Left hindlimb (tissue), 1 donor: ENCODE measurements around the gene GET4.

Experiments
- DNase-seq: peaks from one replicate; pipeline ENCODE4 v3.0.0-alpha.2; 2018

Gene GET4

DNA sequence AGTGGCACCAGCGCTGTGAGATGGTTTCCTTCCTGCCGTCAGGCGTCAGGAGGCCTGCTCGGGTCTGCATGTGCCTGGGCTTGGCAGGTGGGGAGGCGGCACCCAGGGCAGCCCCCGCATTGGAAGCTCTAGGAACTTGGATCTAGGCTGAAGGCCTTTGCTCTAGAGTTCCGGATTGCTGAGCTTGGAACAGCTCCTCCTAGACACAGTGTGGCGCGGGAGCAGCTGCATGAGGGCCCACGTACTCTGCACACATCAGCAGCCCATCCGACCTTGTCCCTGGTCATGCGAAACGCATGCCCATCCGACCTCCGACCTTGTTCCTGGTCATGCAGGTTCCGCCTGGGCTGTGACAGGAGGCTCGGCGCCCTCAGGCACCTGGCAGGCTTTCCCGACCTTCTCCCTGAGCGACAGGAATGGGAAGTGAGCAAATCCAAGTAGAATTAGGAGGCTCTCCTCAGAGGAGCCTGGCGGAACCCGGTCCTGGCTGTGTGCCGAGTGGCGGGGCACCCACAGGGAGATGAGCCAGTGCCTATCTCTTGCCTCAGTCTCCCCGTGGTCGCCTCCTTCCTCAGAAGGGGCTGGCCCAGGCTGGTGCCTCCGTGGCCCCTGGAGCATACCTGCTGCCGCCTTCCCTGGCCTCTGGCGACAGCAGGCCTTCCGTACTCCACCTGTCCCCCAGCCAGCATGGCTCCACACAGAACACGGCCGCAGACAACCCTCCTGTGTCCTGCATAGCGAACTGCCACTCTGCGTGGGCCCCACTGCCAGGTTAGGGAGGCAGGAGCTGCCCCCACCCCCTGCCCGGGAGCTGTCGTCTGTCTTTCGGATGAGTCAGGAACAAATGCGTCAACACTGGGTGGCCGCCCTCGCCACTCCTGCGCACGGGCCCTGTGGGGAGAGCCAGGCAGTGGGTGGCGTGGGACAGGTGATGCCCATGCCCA, 12.0 kb downstream of the GET4 start:
- DNase-seq = no peak

DNA sequence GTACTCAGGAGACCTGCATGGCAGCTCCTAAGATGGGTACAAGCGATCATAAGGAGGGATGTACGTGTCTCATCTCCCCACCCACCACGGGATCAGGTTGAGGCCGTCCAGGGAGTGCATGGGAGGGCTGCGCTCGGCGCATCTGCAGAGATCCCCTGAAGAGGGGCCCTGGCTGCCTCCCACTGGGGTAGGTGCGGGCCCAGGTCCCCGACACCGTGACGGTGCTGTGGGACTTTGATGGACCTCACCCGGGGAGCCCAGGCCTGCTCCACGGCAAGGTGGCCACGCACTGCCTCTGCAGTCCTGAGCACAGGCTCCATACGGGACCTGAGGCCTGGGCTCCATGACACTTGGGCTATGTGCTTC, 12.7 kb downstream of the GET4 start:
- no peak for DNase-seq

DNA sequence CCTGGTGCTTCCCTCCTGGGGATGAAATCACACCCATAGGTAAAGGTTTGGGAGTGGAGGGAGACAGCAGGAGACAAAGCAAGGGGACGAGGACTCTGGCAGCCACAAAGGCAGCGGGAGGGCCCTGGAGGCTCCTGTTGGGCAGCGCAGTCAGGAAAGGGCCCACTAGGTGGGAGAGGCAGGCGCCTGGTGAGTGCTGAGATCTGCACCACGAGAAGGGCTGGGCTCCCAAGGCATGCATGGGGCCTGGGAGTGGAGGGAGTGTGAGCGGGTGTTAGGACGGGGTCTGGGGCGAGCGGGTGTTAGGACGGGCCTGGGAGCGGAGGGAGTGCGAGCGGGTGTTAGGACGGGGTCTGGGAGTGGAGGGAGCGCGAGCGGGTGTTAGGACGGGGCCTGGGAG, 13.0 kb downstream of the GET4 start:
- DNase-seq = no peak

DNA sequence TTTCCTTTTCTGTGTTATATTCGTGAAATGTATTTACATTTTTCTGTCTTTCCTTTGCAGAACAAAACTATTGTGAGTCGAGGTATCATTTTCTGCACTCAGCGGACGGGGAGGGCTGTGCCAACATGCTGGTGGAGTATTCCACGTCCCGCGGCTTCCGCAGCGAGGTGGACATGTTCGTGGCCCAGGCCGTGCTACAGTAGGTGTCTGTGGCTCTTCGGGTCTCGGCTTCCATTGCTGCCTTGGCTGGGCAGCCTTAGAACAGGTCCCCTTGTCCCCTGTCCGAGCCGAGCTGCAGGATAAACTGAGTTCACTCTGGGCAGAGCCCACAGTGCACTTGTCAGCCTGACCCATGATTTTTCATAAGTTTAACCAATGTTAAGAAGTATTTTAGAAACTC, 14.5 kb downstream of the GET4 start:
- no peak for DNase-seq

DNA sequence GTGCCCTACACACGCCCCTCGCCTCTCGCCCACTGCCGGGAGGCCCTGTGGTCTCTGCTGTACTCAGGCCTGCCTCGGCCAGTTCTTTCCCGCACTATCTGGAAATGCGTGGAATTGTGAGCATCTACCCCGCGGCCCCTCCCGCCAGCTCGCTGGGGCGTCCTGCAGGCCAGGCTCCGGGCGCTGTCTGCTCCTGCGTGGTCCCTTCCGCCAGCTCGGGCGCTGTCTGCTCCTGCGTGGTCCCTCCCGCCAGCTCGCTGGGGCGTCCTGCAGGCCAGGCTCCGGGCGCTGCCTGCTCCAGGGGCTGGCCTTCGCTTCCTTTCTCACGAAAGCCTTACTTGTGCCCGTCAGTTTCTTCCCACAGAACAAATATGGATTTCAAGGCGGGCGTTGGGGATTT, 14.9 kb downstream of the GET4 start:
- no peak for DNase-seq

DNA sequence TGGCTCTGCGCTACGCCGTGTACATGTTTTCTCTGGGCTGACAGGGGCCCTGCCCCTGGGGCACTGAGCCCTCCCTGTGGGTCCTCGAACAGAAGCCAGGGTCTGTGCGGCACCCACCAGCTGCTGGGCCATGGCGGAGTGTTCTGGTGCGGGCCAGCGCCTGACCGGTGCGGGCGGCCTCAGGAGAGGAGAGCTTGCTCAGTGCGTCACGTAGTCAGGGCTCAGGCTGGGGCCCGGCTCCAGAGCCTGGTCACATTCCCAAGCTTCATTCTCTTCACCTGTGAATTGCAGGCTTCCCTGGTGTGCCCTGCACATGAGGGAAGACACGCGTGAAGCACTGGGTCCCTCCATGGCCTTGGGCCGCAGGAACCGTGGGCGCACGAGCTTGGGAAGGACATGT, 15.5 kb downstream of the GET4 start:
- DNase-seq = no peak

DNA sequence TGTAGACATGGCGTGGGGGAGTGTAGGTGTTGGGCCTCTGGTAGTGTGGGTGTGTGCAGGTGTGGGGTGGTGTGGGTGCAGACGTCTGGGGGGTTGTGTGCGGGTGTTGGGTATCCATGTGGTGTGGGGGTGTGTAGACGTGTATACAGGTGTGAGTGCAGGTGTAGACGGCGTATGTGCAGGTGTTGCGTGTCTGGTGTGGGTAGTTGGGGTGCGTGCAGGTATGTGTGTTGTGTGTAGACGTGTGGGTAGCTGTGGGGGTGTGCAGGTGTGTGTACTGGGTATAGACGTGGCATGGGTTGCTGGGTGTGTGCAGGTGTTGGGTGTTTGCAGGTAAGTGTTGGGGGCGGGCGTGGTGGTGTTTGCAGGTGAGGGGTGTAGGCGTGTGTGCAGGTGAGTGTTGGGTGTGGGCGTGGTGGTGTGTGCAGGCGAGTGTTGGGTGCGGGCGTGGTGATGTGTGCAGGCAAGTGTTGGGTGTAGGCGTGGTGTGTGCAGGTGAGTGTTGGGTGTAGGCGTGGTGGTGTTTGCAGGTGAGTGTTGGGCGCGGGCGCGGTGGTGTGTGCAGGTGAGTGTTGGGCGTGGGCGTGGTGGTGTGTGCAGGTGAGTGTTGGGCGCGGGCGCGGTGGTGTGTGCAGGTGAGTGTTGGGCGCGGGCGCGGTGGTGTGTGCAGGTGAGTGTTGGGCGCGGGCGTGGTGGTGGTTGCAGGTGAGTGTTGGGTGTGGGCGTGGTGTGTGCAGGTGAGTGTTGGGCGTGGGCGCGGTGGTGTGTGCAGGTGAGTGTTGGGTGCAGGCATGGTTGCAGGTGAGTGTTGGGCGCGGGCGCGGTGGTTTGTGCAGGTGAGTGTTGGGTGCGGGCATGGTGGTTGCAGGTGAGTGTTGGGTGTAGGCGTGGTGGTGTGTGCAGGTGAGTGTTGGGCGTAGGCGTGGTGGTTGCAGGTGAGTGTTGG, 16.6 kb downstream of the GET4 start:
- DNase-seq = no peak

DNA sequence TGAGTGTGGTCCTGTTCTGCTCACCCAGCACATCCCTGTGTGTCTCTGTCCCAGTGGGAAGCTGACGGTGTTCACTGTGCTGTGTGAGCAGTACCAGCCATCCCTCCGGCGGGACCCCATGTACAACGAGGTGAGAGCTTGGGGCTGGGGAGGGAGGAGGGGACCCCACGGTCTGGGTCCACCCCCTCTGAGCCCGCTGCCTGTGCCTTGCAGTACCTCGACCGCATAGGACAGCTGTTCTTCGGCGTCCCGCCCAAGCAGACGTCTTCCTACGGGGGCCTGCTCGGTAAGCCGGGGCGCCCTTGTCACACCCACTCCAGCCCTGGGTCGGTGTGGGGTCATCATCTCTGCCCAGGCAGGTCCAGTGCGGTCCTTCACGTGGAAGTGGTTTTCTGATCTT, 17.3 kb downstream of the GET4 start:
- no peak for DNase-seq

DNA sequence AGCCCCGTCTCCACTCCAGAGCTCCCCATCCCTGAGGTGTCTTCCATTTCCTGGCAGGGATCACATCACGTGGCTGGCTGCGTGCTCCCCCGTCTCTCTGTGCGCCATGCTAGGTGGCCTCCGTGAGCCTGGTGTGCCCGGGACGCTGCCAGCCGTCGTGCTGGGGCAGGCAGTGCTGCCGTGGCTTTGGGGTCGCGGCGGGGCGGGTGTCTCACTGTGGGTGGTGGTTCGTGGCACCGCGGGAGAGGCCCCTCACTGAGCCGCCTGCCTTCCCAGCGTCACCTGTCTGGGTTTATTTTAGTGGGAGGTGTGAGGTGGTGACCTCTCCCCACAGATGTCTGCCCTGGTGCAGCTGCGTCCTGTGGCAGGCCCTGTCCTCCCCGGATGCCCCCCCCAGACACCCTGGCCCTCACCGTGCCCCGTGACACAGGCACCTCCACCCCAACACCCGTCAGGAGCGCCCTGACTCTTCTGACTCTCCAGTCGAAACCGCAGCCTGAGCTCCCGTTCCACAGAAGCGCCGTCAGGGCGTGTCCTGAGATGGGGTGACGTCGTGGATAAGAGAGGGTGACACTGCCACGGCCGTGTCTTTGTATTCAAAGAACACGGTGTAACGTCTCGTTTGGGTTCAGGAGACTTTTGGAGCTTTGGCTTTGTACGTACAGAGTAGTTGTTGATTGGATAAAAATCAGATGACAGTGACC, 18.0 kb downstream of the GET4 start:
- no peak for DNase-seq

DNA sequence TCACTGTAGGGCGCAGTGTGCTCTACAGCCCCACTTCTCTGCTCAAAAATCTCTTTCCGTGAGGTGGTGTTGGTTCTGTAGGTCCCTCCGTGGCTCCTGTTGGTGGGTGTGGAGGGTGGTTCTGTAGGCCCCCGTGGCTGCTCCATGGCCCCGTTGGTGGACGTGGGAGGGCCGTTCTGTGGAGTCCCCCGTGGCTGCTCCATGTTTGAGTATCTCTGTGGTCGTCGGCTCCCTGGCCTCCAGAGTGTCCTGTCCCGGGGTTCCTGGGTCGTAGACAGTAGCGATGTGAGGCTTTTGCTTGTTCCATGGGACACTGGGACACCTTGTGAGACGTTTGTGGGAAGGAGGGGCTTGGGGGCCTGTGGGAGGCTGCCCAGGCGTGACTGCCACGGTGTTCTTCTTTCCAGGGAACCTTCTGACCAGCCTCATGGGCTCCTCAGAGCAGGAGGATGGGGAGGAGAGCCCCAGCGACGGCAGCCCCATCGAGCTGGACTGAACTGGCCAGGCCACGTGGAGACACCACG, 18.6 kb downstream of the GET4 start:
- no peak for DNase-seq

DNA sequence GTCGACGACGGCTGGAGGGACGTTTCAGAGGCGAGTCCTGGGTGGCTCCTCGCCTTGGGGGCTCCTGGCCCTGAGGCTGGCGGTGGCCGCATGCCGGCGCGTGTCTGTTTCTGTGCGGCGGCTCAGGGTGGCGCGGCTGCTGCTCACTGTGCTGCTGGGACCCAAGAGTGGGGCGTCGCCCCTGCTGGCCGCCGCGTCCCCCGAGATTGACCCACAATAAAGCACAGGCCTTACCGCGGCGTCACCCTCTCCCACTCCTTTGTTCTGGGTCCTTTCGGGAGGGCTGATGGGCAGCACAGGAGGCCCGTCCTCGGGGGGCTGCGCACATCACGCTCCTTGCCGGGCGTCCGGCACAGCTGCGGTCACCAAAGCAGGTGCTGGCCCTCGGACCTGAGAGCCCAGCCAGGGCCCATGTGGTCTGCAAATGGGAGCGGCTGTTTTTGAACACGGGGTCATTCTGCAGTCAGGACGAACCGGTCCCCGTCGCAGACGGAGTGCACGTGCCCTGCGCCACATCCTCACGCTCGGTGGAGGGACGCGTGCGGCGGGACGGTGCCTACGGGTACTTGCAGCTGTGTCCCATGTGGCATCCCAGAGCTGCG, 19.2 kb downstream of the GET4 start:
- no peak for DNase-seq

DNA sequence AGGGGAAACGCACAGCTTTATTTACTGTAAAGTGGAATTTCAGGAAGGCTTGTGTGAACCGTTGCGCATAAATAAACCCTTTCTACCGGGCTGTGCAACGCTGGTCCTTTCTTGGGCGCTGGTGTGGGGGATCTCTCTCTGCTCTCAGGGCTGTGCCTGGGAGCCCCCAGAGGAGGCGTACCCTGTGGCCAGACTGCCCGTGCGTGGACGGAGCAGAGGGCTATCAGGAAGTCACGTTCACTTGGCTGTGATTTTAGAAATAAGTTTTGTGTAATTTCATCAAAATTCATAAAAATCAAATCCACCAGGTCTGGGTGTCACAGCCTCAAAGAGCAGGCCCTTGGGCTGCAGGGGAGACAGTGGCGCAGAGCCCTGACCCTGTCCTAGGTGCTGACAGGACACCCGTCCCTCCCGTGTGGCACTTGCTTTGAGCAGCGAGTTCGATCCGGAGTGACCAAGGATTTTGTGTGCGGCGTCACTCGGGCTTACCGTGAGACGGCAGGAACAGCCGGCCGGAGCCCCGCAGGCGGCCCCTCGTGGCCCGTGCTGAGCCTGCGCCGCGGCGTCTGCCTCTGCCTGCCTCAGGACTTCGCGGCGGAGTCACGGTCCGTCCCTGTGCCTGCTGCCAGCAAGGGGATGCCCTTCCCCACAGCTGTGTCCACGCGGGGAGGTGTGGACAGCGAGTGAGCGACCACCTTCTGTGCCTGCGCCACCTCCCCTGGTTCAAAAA, 20.2 kb downstream of the GET4 start:
- no peak for DNase-seq

DNA sequence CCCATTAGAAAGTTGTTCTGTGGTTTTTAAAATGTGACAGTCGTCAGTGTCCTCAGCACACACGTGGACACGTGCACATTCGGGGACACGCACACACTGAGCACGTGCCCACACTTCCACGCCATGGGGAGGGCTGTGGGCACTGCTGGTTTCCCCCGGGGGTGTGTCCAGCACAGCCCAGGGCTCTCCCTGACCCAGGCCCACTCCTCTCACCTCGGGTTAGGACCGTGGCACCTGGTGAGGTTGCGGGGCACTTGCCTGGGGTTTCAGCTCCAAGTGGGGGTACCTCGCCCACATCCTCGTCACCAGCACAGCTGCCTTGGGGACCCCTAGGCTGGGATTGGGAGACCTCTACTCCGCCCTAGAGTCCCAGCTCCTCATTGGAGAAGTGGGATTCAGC, 20.7 kb downstream of the GET4 start:
- no peak for DNase-seq

DNA sequence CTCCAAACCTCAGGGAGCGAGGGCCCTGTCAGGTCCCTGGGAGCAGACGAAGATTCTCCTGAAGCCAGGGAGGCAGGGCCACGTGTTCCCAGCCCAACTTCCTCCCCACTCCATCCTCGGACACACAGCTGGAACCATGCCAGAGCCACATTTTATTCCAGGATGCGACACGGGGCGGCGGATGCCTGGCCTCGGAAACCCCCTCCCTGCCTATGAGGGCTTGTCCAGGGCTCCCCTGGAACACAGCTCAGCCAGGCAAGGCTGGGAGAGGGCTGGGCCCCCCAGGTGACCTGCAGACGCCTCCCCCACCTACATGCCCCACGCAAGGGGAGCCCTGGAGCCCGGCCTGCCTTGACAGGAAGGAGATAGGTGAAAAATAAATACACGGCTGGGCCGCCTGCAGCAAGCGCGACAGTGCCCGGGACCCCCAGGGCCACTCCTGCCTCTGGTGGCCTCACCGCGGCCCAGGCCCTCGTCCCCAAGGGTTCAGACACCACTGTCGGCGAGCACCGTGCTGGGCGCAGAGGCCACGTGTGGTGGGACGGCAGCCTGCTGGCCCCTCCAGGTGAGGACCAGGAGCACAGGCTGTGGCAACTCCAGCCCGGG, 21.5 kb downstream of the GET4 start:
- no peak for DNase-seq

DNA sequence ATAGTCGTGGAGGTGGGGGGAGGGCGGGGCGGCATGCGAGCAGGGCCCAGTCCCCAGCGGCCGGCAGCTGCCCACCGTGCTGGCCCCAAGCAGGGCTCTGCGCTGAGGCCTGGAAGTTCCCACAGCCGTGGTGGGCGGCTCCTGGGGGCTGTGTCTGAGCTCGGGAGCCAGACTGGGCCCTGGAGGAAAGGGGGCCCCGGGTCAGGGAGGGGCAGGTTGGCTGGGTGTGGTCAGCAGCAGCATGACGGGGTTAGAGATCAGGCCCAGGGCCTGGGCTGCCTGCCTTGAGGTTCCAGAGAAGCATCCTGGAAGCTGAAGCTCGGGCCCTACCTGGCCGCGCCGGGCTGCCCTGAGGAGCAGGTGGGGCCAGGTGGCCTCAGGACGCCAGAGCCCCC, 22.1 kb downstream of the GET4 start:
- DNase-seq = no peak

DNA sequence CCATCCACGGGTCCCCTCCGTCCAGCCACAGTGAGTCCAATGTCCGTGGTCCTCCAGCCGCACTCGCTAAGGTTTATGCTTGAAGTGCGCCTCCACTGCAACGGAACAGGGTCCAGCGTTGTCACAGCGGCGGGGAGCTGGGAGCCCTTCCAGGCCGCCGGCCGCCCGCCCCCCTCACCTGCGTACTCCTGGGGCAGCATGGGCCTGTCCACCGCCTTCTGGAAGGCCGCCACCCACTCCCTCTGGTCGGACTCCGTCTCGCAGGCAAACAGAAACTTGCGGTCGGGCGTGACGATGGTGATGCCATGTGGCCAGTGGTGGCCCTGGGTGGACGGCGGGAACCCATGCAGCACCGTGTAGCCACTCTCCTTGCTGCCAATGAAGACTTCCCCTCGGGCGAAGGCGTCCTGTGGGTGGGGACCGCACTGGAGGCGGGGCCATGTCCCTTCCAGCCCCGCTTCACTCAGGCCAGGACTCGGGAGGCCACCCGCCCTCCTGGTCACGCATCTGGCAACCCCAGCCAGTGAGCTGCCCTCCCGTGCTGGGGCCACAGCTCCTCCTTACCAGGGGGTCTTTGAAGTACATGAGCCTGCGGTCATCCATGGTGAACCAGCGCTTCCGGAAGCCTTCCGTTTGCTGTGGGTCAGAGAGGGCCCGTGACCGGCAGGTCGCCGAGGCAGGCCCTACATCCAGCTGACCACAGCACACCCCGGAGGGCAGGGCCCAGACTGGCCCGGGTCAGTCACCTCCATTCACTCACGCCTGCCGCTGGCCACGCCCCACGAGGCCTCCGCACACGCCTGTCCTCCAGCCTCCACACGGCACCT, 22.7 kb downstream of the GET4 start:
- no peak for DNase-seq

DNA sequence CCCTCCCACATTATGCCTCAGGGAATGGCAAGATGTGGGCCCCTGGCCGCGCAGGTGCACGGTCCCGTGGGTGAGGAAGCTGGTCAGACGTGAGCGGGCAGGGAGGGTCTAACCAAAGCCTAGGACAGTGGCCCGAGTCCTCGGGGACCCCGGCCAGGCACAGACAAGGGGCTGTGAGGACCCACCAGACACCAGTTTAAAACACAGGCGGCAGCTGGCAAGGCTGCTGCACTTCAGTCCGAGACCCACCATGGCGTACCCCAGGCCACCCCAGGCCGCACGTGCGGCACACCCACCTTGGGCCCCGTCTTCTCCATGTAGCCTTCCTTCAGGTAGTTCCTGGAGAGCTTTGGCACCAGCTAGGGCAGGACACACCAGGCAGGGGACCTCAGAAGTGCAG, 23.5 kb downstream of the GET4 start:
- no peak for DNase-seq

DNA sequence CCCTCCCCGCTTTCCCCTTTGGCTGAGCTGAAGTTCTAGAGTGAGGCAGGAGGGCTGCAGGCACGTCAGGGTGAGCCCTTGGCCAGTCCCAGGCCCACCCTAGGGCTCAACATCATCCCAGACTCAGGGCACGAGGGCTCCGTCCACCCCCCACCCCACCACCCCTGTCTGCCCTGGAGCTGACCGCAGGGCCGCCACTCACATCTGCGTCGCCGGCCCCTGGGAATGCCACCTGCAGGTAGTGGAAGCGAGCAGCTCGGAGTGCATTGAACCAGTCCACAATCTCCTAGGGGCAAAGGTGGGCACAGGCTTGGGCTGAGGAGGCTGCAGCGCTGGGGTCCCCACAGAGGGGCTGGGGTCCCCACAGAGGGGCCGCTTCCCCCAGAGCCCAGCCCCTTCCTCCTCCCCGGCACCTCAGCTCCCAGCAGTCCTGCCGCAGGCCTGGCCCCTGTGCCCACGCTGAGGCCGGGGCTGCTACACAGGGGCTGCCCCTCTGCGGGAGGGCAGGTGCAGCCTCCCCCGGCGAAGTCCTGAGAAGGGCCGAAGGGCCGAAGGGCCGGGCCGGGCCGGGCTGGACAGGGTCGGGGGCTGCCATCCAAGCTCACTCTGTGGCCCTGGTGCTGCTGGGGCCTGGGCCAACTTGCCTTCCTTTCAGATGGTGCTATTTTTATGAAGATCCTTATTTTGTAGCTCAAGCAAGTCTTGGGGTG, 24.1 kb downstream of the GET4 start:
- DNase-seq = no peak

DNA sequence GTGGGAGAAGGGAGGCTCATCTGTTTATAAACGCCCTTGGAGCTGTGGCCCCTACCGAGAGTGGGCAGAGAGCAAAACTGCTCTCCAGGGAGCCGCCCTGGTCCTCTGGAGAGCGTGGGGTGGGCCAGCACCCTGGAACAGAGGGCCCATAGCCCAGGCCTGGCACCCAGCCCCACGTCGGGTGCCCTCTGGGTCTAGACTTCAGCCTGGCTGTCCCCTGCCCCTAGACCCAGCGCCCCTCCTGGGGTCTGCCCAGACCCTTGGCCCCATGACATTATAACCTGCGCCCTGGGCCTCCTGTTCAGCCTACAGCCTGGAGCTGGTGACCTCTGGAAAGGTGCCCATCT, 24.7 kb downstream of the GET4 start:
- no peak for DNase-seq
